Testis (tissue), 3 donors: ENCODE measurements around the gene RPL9. TPM values are rescaled to one million over a fixed set of nuclear protein-coding genes. Genes with fewer than 3 reads are reported as not detected.
"Not testable (repeated sequence)": the region's sequence is repeated elsewhere in the genome, so short reads cannot be mapped to it uniquely, and the experiment has no call there.

Experiments
- DNase-seq: peaks from one replicate; pipeline ENCODE4 v3.0.0-alpha.2; 2019
- H3K27ac ChIP-seq, 2 donors: fragments of 200-600 bp; sonication (generic); one replicate each; pipeline ENCODE4 v1.5.1; 2019
- H3K27me3 ChIP-seq: fragments of 200-600 bp; sonication (generic); one replicate; pipeline ENCODE4 v1.5.1; 2019
- H3K36me3 ChIP-seq: fragments of 200-600 bp; sonication (generic); one replicate; pipeline ENCODE4 v1.5.1; 2017; ENCODE audit warnings: low read depth; ENCODE audit errors: missing control alignments
- H3K4me1 ChIP-seq: fragments of 200-600 bp; sonication (generic); one replicate; pipeline ENCODE4 v1.5.1; 2019
- H3K4me3 ChIP-seq, 2 donors: fragments of 200-600 bp; sonication (generic); one replicate each; pipeline ENCODE4 v1.5.1; 2017 to 2019
- H3K9me3 ChIP-seq: fragments of 200-600 bp; sonication (generic); one replicate; pipeline ENCODE4 v1.5.1; 2017
- POLR2A ChIP-seq: fragments of 450-650 bp; IDR thresholded peaks from one replicate; pipeline ENCODE4 v1.6.1; 2017; ENCODE audit warnings: antibody characterized with exemption, mild to moderate bottlenecking, moderate library complexity
- WGBS, 2 donors: methylation state at CpG; one replicate each; pipeline ENCODE4 v1.1.5; 2018; 5-methylcytosine and 5-hydroxymethylcytosine counted together
- intact Hi-C: fragments of 100-400 bp; cut with DNase I; formaldehyde crosslinking; loops from one replicate; pipeline ENCODE4 v1.15.1; 2023; ENCODE audit warnings: low total_unique reads
- polyA plus RNA-seq: library from polyadenylated mRNA; stranded (reverse); fragments of 350-450 nt; fragmentation: Illumina TruSeq; extraction: RNeasy Lipid Tissue Mini Kit (QIAGEN cat#74804); gene quantifications from one replicate; pipeline ENCODE4 v1.2.3, GENCODE V29; 2014; ENCODE audit warnings: low read depth, low replicate concordance; ENCODE audit not compliant: insufficient read depth
- total RNA-seq, 2 donors: library from RNA; depleted of rRNA; stranded (reverse); fragments of >200 nt; gene quantifications; one replicate each; pipeline ENCODE4 v1.2.3, GENCODE V29; 2016
- TF ChIP-seq, protein P1 (sequence below), 3 experiments: fragments of 450-650 bp in 2 of 3; fragments of 200-600 bp in 1 of 3; sonication (generic) in 1 of 3; IDR thresholded peaks; one replicate each; pipeline ENCODE4 v1.5.1; 2016 to 2019; ENCODE audit warnings: antibody characterized with exemption in 3 of 3, mild to moderate bottlenecking in 2 of 3, moderate library complexity in 1 of 3

The RPL9 gene
- total and polyA plus RNA-seq, 3 donors from 2014 or later: 755 to 1,315 (median 1,313) TPM

GRCh38 chr4:39433878-39434492 is 24.7 kb downstream of the RPL9 start:
- intact Hi-C loops: no loop called here
- no peak overlapping the region for H3K4me3 ChIP-seq

DNA sequence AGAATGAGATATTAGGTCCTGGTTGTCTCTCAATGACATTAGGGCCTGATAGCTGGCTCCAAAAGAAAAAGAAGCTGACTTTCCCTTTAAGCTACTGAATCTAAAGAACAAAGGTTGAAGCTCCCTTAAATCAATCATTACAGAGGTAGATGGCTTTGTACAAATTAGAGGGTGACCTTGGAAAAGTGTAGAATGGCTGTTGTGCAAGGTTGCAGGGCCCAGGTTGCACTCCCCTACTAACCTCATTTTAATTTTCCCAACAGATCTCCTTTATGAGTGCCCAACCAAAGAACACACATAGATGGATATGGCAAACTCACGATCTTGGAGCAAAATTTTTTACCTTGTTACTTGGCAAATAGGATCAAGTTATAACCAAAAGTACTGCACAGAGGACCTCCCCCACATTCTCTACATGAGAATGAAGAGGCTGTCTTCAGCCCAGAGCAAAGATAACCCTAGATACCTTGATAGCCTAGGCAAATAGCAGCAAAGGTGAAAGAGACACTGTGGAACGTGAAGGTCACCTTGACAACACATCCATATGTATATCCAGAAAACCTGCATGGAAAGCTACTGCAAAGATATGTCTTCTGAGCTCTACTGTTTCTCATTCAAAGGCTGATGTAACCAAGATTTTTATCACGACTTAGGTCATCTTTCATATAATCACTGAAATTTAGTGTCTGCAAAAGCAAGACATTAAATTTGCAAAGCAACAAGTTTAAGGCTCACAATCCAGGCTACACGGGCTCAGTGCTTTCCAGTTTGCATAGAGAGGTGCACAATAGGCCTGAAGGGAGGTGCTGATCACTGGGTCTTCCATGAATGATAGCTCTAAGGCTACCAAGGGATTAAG is 29.0 kb downstream of the RPL9 start:
- H3K36me3 ChIP-seq: no peaks in the 10 kb centered on the region
- H3K9me3 ChIP-seq: no peaks in the 10 kb centered on the region
- 67 to 83% methylated on average over 4 of the region's 4 CpGs for WGBS, 2 donors
- H3K27ac ChIP-seq: no peak overlapping the region
- TF ChIP-seq POLR2A: no peak
- TF ChIP-seq, protein P1, sequence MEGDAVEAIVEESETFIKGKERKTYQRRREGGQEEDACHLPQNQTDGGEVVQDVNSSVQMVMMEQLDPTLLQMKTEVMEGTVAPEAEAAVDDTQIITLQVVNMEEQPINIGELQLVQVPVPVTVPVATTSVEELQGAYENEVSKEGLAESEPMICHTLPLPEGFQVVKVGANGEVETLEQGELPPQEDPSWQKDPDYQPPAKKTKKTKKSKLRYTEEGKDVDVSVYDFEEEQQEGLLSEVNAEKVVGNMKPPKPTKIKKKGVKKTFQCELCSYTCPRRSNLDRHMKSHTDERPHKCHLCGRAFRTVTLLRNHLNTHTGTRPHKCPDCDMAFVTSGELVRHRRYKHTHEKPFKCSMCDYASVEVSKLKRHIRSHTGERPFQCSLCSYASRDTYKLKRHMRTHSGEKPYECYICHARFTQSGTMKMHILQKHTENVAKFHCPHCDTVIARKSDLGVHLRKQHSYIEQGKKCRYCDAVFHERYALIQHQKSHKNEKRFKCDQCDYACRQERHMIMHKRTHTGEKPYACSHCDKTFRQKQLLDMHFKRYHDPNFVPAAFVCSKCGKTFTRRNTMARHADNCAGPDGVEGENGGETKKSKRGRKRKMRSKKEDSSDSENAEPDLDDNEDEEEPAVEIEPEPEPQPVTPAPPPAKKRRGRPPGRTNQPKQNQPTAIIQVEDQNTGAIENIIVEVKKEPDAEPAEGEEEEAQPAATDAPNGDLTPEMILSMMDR (IDR thresholded peaks at IDR 0.05): no peak
- no peak overlapping the region for H3K4me3 ChIP-seq
- no peaks in the 10 kb centered on the region for H3K4me1 ChIP-seq
- no peak for DNase-seq
- no peaks in the 10 kb centered on the region for H3K27me3 ChIP-seq
- intact Hi-C loops: no loop called here

More at GRCh38 chr4:39433878-39434492, 24.7 kb downstream of the RPL9 start:
- DNase-seq: no peak
- Histone ChIP-seq H3K9me3 (no peaks in the 10 kb centered on the region), H3K27me3 (no peaks in the 10 kb centered on the region), H3K36me3 (no peaks in the 10 kb centered on the region), H3K4me1 (no peaks in the 10 kb centered on the region), H3K27ac (no peak overlapping the region)
- 94 to 98% methylated on average over 11 of the region's 11 CpGs for WGBS, 2 donors
- TF ChIP-seq POLR2A: no peak
- TF ChIP-seq, protein P1 (IDR thresholded peaks at IDR 0.05): no peak

GRCh38 chr4:39427520-39428114 is 31.1 kb downstream of the RPL9 start:
- TF ChIP-seq, protein P1 (IDR thresholded peaks at IDR 0.05): no peak
- H3K36me3 ChIP-seq: no peaks in the 10 kb centered on the region
- DNase-seq: no peak

DNA sequence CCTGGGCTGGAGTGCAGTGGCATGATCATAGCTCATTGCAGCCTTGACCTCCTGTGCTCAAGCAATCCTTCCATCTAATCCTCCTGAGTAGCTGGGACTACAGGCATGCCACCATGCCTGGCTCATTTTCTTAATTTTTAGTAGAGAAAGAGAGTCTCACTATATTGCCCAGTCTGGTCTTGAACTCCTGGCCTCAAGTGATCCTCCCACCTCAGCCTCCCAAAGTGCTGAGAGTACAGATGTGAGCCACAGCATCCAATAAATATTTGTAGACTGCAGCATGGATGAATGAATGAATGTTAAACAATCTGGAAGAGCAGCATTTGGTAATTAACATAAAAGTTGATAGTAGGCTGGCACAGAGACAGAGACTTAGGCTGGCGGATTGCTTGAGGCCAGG is 32.0 kb downstream of the RPL9 start:
- intact Hi-C loops: no loop called here
- H3K36me3 ChIP-seq: no peaks in the 10 kb centered on the region
- no peak overlapping the region for H3K4me3 ChIP-seq
- 87 to 100% methylated on average over 1 of the region's 1 CpG for WGBS, 2 donors
- no peaks in the 10 kb centered on the region for H3K27me3 ChIP-seq
- H3K9me3 ChIP-seq: no peaks in the 10 kb centered on the region
- no peaks in the 10 kb centered on the region for H3K4me1 ChIP-seq
- no peak for DNase-seq
- no peak overlapping the region for H3K27ac ChIP-seq
- TF ChIP-seq POLR2A: no peak
- TF ChIP-seq, protein P1 (IDR thresholded peaks at IDR 0.05): no peak

More at GRCh38 chr4:39427520-39428114, 31.1 kb downstream of the RPL9 start:
- no peaks in the 10 kb centered on the region for H3K27me3 ChIP-seq
- H3K27ac ChIP-seq: no peak overlapping the region
- H3K4me3 ChIP-seq: no peak overlapping the region
- 74 to 78% methylated on average over 10 of the region's 10 CpGs for WGBS, 2 donors
- no peaks in the 10 kb centered on the region for H3K9me3 ChIP-seq
- intact Hi-C loops: no loop called here
- H3K4me1 ChIP-seq: no peaks in the 10 kb centered on the region

DNA sequence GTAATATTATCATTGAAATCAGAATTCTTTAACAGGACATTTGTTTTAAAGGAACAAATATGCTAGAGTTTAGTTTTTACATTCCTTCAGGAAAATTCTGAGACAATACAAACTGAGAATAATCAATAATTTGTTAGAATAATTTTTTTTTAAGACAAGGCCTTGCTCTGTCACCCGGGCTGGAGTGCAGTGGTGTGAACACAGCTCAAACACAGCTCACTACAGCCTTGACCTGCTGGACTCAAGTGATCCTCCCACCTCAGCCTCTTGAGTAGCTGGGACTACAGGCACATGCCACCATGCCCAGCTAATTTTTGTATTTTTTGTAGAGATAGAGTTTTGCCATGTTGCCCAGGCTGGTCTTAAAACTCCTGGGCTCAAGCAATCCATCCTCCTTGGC is 33.4 kb downstream of the RPL9 start:
- DNase-seq, H3K4me3 ChIP-seq, H3K36me3 ChIP-seq, H3K4me1 ChIP-seq, H3K9me3 ChIP-seq, H3K27ac ChIP-seq, intact Hi-C loops, H3K27me3 ChIP-seq: not testable (repeated sequence)
- 63 to 78% methylated on average over 1 of the region's 1 CpG for WGBS, 2 donors
